ENCODE measurements around the gene ATP6V0A1. TPM values are rescaled to one million over a fixed set of nuclear protein-coding genes. Genes with fewer than 3 reads are reported as not detected.

The ATP6V0A1 gene
- total RNA-seq, 1 experiment from 2014 or later = 55.2 TPM

GRCh38 chr17:42436391-42436790 lies 22.3 kb upstream of the ATP6V0A1 start:
- CTCF ChIA-PET = interaction anchor here (1.5 to 3.6 kb wide), 3 partner anchors 9 to 91 kb away, joined by 3 to 11 read pairs (median 6); no protein-coding TSS in a partner anchor
- no peaks in the 10 kb centered on the region for H3K36me3 Mint-ChIP-seq
- no peaks in the 10 kb centered on the region for H3K27me3 Mint-ChIP-seq (ENCODE audit: low read depth)
- DNase-seq (ENCODE audit: low spot score) (no peak), ATAC-seq (no peak)
- no peaks in the 10 kb centered on the region for H3K9me3 Mint-ChIP-seq
- TF ChIP-seq ATF3 (CRISPR knock-in tag; conservative IDR thresholded peaks at IDR 0.05) (no peak), GTF2I (CRISPR knock-in tag; conservative IDR thresholded peaks at IDR 0.05) (no peak), MAX (CRISPR knock-in tag; IDR thresholded peaks at IDR 0.05) (no peak), TCF7 (CRISPR knock-in tag; IDR thresholded peaks at IDR 0.05; ENCODE audit: low read depth) (no peak), ZNF138 (CRISPR knock-in tag; conservative IDR thresholded peaks at IDR 0.05) (no peak), ZNF416 (CRISPR knock-in tag; IDR thresholded peaks at IDR 0.05) (no peak), FOXP4 (CRISPR knock-in tag; IDR thresholded peaks at IDR 0.05) (no peak), IRF2 (CRISPR knock-in tag; IDR thresholded peaks at IDR 0.05; ENCODE audit: borderline replicate concordance, low read depth) (no peak), ZNF671 (CRISPR knock-in tag; IDR thresholded peaks at IDR 0.05) (no peak), ZNF281 (CRISPR knock-in tag; IDR thresholded peaks at IDR 0.05) (no peak)
- POLR2A ChIA-PET = no interaction called here
- H3K27ac Mint-ChIP-seq = no peak overlapping the region
- H3K4me1 Mint-ChIP-seq = peaks cover 10% of the 10 kb centered on the region
- H3K4me3 Mint-ChIP-seq = no peak overlapping the region

- ChIA-PET CTCF (interaction anchor here (0.6 to 1.7 kb wide), 18 partner anchors 8 to 520 kb away, joined by 3 to 12 read pairs (median 4); partner anchors contain the start of genes ACLY and CAVIN1), POLR2A (no interaction called here)
- H3K4me1 Mint-ChIP-seq = peaks cover 8% of the 10 kb centered on the region
- no peak overlapping the region for H3K27ac Mint-ChIP-seq
- no peaks in the 10 kb centered on the region for H3K36me3 Mint-ChIP-seq
- H3K4me3 Mint-ChIP-seq = no peak overlapping the region
- no peaks in the 10 kb centered on the region for H3K9me3 Mint-ChIP-seq
- DNase-seq (ENCODE audit: low spot score) (peak; percentile 50), ATAC-seq (peak; percentile 64)
- H3K27me3 Mint-ChIP-seq (ENCODE audit: low read depth) = no peaks in the 10 kb centered on the region
- no peak for TF ChIP-seq E2F1 (CRISPR knock-in tag; IDR thresholded peaks at IDR 0.05)
- TF ChIP-seq ZBTB43 (CRISPR knock-in tag; IDR thresholded peaks at IDR 0.05) = no peak
- no peak for TF ChIP-seq ZNF263 (CRISPR knock-in tag; IDR thresholded peaks at IDR 0.05; ENCODE audit: low read depth)
- TF ChIP-seq SP1 (CRISPR knock-in tag; conservative IDR thresholded peaks at IDR 0.05) = no peak
- no peak for TF ChIP-seq SMAD4 (CRISPR knock-in tag; IDR thresholded peaks at IDR 0.05)
- TF ChIP-seq TP53 (CRISPR knock-in tag; IDR thresholded peaks at IDR 0.05) = no peak
- no peak for TF ChIP-seq ZNF423 (CRISPR knock-in tag; IDR thresholded peaks at IDR 0.05)
- no peak for TF ChIP-seq ZMAT4 (CRISPR knock-in tag; IDR thresholded peaks at IDR 0.05)
- TF ChIP-seq ZNF121 (CRISPR knock-in tag; IDR thresholded peaks at IDR 0.05) = no peak
- no peak for TF ChIP-seq ERG (CRISPR knock-in tag; IDR thresholded peaks at IDR 0.05)
- no peak for TF ChIP-seq SMAD3 (CRISPR knock-in tag; IDR thresholded peaks at IDR 0.05; ENCODE audit: borderline replicate concordance)
- TF ChIP-seq AR (CRISPR knock-in tag; IDR thresholded peaks at IDR 0.05) = no peak
Measured at GRCh38 chr17:42438600-42439567, 19.8 kb upstream of the ATP6V0A1 start.
